Epithelial cell of prostate (primary cell): Measurements from ENCODE around the gene ANKRD11.

ENCODE experiments used
- DNase-seq: peaks from one replicate; pipeline ENCODE4 v3.0.0-alpha.2; 2011; ENCODE audit warnings: low read depth, low spot score
- H3K27ac ChIP-seq: fragments of 450-650 bp; 2 replicates; pipeline ENCODE4 v1.5.1; 2017; ENCODE audit warnings: mild to moderate bottlenecking

Gene ANKRD11

GRCh38 chr16:89233678-89234490, 256.5 kb downstream of the ANKRD11 start:
- H3K27ac ChIP-seq, result no peak overlapping the region
- DNase-seq, result no peak

GRCh38 chr16:89232107-89232506, 258.3 kb downstream of the ANKRD11 start:
- H3K27ac ChIP-seq, result no peak overlapping the region
- no peak for DNase-seq

GRCh38 chr16:89230255-89230654, 260.1 kb downstream of the ANKRD11 start:
- DNase-seq, result no peak
- H3K27ac ChIP-seq, result no peak overlapping the region

DNA sequence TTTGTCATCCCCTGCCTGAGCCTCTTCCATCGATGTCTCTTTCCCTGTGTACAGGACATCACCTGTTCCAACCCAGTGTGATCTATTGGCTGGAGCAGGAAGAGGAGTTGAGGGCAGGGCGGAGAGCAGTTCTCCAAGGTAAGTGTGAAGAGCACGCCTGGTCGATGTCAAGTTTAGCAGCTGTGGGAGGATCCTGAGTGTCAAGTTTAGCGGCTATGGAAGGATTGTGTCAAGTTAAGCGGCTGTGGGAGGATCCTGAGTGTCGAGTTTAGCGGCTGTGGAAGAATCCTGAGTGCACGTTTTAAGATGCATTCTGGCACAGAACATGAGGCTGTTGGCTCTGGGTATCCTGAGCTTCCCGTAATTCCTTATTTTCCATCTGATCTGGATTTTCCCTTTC, 265.7 kb downstream of the ANKRD11 start:
- DNase-seq, result no peak
- H3K27ac ChIP-seq, result no peak overlapping the region

GRCh38 chr16:89222931-89223330, 267.4 kb downstream of the ANKRD11 start:
- no peak overlapping the region for H3K27ac ChIP-seq
- no peak for DNase-seq

- H3K27ac ChIP-seq, result no peak overlapping the region
- DNase-seq, result no peak
Observed at GRCh38 chr16:89221604-89222003, 268.8 kb downstream of the ANKRD11 start.

DNA sequence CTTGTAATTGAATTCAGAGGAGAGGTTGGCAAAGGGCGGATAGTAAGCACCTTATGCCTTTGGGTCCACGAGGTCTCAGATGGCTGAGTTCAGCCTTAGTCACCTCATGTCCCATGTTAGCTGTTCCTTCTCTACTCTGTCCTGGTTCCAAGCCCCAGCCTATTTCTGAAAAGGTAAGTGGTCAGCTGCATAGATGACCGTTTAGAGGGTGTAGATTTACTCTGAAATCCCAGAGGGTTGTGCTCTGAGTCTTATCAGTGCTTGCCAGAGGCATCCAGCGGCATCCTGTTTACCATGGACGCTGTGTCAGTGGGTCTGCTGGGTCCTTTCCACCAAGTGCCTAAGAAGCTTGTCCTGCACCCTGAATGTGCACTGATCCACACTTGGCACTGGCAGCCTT, 271.0 kb downstream of the ANKRD11 start:
- no peak for DNase-seq
- no peak overlapping the region for H3K27ac ChIP-seq
